Measurements from ENCODE around the gene KLF9. TPM values are rescaled to one million over a fixed set of nuclear protein-coding genes. Genes with fewer than 3 reads are reported as not detected.

The KLF9 gene
- total RNA-seq, 1 donor from 2014 or later, result 0.25 TPM

- no peaks in the 10 kb centered on the region for H3K36me3 Mint-ChIP-seq (ENCODE audit: unreplicated experiment)
- peaks cover 2% of the 10 kb centered on the region for H3K27me3 Mint-ChIP-seq (ENCODE audit: unreplicated experiment)
Observed at GRCh38 chr9:70448919-70449318, 34.5 kb upstream of the KLF9 start.

GRCh38 chr9:70444904-70445303, 30.4 kb upstream of the KLF9 start:
- no peak for DNase-seq
- H3K36me3 Mint-ChIP-seq (ENCODE audit: unreplicated experiment), result no peaks in the 10 kb centered on the region
- H3K27me3 Mint-ChIP-seq (ENCODE audit: unreplicated experiment), result no peaks in the 10 kb centered on the region
- no peak for TF ChIP-seq CTCF (IDR thresholded peaks at IDR 0.05; ENCODE audit: partially characterized antibody, unreplicated experiment)
- H3K9me3 Mint-ChIP-seq (ENCODE audit: unreplicated experiment), result no peaks in the 10 kb centered on the region
- H3K4me1 Mint-ChIP-seq (ENCODE audit: low read depth, unreplicated experiment), result no peaks in the 10 kb centered on the region
- H3K4me3 Mint-ChIP-seq (ENCODE audit: unreplicated experiment), result no peak overlapping the region
- H3K27ac Mint-ChIP-seq (ENCODE audit: unreplicated experiment), result no peak overlapping the region

More at GRCh38 chr9:70448919-70449318, 34.5 kb upstream of the KLF9 start:
- DNase-seq, result no peak
- H3K4me1 Mint-ChIP-seq (ENCODE audit: low read depth, unreplicated experiment), result no peaks in the 10 kb centered on the region
- H3K27ac Mint-ChIP-seq (ENCODE audit: unreplicated experiment), result no peak overlapping the region
- no peak for TF ChIP-seq CTCF (IDR thresholded peaks at IDR 0.05; ENCODE audit: partially characterized antibody, unreplicated experiment)
- peaks cover 2% of the 10 kb centered on the region for H3K9me3 Mint-ChIP-seq (ENCODE audit: unreplicated experiment)
- H3K4me3 Mint-ChIP-seq (ENCODE audit: unreplicated experiment), result no peak overlapping the region

GRCh38 chr9:70442328-70442848, 27.9 kb upstream of the KLF9 start:
- Mint-ChIP-seq H3K4me1 (ENCODE audit: low read depth, unreplicated experiment) (no peaks in the 10 kb centered on the region), H3K36me3 (ENCODE audit: unreplicated experiment) (no peaks in the 10 kb centered on the region), H3K4me3 (ENCODE audit: unreplicated experiment) (no peak overlapping the region), H3K27me3 (ENCODE audit: unreplicated experiment) (peaks cover 2% of the 10 kb centered on the region), H3K9me3 (ENCODE audit: unreplicated experiment) (no peaks in the 10 kb centered on the region), H3K27ac (ENCODE audit: unreplicated experiment) (no peak overlapping the region)
- no peak for DNase-seq
- no peak for TF ChIP-seq CTCF (IDR thresholded peaks at IDR 0.05; ENCODE audit: partially characterized antibody, unreplicated experiment)

- no peaks in the 10 kb centered on the region for H3K9me3 Mint-ChIP-seq (ENCODE audit: unreplicated experiment)
- no peak for TF ChIP-seq CTCF (IDR thresholded peaks at IDR 0.05; ENCODE audit: partially characterized antibody, unreplicated experiment)
- no peak for DNase-seq
- H3K27ac Mint-ChIP-seq (ENCODE audit: unreplicated experiment), result no peak overlapping the region
- H3K4me3 Mint-ChIP-seq (ENCODE audit: unreplicated experiment), result no peak overlapping the region
- H3K27me3 Mint-ChIP-seq (ENCODE audit: unreplicated experiment), result peaks cover 2% of the 10 kb centered on the region
- H3K36me3 Mint-ChIP-seq (ENCODE audit: unreplicated experiment), result no peaks in the 10 kb centered on the region
- H3K4me1 Mint-ChIP-seq (ENCODE audit: low read depth, unreplicated experiment), result no peaks in the 10 kb centered on the region
Observed at GRCh38 chr9:70441622-70442021, 27.2 kb upstream of the KLF9 start.

GRCh38 chr9:70439991-70440706, 25.7 kb upstream of the KLF9 start:
- no peak for TF ChIP-seq CTCF (IDR thresholded peaks at IDR 0.05; ENCODE audit: partially characterized antibody, unreplicated experiment)

More at GRCh38 chr9:70439991-70440706, 25.7 kb upstream of the KLF9 start:
- peaks cover 2% of the 10 kb centered on the region for H3K27me3 Mint-ChIP-seq (ENCODE audit: unreplicated experiment)
- no peak overlapping the region for H3K27ac Mint-ChIP-seq (ENCODE audit: unreplicated experiment)
- H3K4me1 Mint-ChIP-seq (ENCODE audit: low read depth, unreplicated experiment), result no peaks in the 10 kb centered on the region
- H3K4me3 Mint-ChIP-seq (ENCODE audit: unreplicated experiment), result no peak overlapping the region
- H3K36me3 Mint-ChIP-seq (ENCODE audit: unreplicated experiment), result no peaks in the 10 kb centered on the region
- DNase-seq, result no peak
- no peaks in the 10 kb centered on the region for H3K9me3 Mint-ChIP-seq (ENCODE audit: unreplicated experiment)

Data from glutamatergic neuron (in vitro differentiated cells).